CMK (cell line): ENCODE results near the gene TEX2.

Source experiments
- DNase-seq: peaks from one replicate; pipeline ENCODE4 v3.0.0-alpha.2; 2010; ENCODE audit warnings: low read depth

TEX2 gene

DNA sequence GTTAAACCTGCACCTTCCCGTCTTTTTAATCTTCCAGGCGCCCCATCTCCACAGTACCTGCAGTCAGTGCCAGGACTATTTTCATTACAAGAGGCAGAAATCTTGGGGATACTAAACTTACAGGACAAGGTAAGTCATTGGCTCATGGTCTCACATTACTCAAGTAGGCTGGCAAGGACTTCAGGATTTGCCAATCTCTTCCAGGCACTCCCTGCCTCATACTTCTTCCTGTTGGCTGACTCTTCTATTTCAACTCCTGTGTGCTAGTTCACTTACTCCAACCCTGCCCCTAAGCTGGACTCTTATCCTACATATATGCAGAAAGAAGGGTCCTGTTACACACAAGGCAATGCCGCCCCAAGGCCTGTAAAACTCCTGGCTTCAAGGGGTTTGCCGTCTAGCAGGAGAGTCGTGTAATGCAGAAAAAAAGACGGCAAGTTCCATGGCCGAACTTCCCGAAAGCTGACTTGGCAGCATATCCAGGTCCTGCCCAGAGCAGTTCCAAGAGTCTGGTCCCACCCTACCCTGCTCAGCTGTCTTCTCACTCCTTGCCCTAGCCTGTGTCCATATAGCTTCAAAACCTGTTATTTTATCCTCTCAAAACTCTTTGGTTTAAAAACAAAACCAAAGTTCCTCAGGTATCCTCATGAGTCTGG is 147.9 kb downstream of the TEX2 start:
- DNase-seq, result no peak

DNA sequence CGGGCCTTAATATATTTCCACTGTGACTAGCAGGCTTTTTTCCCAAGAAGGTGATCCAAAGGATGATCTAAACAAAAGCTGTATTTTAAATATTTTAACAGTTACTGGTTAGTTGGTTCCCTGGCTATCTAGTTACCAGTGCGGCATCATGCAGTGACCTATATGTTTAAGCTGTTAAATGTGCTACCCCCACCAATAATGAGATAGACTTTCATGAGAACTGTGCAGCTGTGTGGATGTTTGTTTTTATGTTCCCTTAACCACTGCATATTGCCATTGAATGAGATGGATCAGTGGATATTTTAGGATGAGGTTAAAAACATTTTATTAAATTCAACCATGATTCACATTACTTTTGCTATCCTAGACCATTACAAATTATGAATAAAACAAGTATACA is 150.1 kb downstream of the TEX2 start:
- no peak for DNase-seq

DNA sequence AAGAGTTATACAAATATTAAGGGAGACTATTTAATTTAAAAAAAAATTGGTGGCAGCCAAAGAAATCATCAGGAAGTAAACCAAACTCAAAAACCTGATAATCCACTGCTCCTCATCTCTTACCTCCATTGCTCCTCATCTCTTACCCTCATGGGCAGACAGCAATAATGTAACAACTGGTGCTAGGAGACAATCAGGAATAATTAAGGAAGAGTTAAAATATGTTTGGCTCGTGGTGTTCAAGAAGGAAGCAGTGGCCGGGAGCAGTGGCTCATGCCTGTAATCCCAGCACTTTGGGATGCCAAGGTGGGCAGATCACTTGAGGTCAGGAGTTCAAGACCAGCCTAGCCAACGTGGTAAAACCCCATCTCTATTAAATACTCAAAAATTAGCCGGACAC is 151.2 kb downstream of the TEX2 start:
- no peak for DNase-seq

DNA sequence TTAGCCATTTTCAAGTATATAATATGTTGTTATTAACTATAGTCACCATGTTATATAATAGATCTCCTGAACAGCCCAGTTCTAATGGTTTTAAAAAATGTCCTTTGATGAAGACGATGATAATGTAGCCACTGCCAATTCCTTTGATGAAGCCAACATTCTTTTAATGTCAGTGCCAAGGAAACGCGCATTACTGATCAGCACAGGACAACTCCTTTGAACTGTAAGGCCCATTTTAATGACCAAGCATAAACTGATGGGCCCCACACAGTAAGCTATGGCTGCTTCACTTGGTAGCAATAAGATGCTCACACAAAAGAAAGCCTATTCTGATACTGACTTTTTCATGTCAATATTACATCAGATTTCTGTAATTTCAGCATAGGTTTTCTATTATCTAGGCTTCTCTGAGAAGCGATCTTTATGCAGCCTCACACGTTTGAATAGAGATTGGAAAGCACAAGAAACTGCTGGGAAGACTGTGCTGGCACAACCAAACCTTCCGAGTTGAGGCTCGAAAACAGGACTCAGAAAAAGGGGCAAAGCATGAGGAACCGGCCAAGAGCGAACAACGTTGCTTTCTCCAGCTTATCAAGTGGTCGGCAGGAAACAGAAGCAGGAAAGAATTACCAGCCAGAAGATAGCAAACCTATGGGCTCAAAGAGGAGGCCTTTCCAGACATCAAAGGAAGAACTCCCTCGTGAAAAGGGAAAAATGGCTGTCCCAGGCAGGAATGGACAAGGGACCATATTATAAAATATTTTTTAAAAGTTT is 152.5 kb downstream of the TEX2 start:
- peak; percentile 61 for DNase-seq

DNA sequence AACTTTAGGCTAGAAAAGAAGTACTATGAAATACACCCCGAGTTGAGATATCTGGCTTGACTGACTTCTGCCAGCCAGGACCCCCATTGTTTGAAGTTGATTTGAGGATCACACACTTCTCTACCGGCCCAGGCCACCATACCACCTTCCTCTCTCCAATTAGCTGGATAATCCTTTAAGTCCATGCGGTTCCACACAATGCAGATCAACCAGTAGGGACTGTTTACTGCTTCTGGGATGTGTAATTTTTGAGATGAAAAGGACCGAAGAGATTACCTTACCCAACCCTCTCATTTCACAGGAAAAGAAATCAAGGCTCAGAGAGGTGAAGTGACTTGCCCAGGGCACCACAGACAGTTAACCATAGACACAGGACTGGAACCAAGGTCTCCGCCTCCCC is 153.7 kb downstream of the TEX2 start:
- DNase-seq, result no peak

DNA sequence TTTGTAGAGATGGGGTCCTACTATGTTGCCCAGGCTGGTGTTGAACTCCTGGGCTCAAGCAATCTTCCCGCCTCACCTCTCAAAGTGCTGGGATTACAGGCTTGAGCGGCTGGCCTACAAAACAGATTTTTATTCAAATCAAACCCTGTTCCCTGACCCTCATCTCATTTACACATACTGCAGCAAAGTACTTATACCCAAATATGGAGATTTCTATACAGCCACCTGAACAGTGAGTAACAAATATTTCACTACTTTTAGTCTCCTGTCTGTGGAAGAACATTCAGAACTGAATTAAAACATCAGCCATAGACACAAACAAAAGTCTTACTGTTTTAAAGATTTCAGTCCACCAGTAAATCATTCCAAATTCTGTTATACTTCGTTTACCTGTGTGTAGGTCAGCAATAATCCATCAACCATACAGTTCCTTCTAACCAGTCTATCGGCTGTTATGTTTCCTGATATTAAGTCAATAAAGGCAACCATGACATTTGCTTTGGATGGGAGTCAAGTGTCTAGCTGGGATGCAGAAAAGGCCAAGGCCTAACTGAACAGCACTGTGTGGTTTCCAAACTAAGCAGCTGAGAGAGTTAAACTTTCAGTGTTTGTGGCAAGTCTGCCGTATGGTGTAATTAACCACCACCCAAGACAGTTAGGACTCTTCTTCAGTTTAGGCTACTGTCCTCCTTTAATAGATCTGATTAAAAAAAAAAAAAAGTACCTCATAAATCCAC is 155.4 kb downstream of the TEX2 start:
- no peak for DNase-seq

DNA sequence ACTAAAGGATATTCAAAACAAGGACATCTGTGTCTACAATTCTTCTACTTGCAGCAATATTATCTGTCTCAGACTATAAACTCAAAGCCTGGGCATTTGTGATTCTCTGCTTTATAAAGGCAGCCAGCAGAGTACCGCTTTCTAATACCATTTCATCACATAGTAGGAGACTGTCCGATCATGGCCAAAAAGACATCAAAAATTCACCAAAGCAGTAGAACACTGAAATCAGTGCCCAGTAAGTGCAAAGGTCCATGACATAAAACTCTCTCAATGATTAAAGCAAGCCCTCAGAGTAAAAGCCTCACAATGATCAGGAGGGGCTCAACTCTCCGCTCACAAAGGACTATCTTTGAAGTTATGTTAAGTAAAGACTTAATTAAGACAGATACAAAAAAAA is 156.1 kb downstream of the TEX2 start:
- DNase-seq, result no peak

DNA sequence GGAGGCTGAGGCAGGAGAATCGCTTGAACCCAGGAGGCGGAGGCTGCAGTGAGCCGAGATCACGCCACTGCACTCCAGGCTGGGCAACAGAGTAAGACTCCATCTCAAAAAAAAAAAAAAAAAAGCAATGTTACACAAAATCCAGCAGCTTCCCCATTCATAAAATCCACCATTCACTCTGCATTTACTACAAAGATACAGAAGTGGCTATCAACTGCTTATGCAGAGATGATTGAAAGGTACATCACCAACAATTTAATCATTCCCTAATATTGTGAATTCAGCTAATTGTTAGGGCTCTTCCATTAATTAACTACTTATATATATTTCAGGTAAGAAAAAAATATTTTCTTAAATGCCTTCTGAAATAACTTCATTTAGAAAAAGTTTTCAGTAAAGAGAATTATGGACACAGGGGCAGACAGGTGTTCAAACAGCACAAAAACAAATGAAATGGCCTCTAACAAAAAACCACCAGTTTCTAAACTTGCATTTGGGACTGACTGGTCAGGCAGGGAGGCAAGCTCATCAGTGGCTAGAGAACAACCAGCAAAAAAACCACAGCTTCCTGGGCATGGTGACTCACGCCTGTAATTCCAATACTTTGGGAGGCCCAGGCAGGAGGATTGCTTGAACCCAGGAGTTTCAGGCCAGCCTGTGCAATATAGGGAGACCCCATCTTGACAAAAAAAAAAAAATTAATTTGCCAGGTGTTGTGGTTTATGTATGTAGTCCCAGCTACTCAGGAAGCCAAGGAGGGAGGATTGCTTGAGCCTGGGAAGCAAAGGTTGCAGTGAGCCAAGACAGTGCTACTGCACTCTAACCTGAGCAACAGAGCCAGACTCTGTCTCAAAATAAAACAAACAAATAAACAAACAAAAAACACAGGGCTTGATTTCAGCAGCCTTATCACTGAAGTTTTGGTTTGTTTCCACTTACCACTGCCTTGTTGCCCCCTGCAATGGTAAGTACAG is 159.4 kb downstream of the TEX2 start:
- no peak for DNase-seq

DNA sequence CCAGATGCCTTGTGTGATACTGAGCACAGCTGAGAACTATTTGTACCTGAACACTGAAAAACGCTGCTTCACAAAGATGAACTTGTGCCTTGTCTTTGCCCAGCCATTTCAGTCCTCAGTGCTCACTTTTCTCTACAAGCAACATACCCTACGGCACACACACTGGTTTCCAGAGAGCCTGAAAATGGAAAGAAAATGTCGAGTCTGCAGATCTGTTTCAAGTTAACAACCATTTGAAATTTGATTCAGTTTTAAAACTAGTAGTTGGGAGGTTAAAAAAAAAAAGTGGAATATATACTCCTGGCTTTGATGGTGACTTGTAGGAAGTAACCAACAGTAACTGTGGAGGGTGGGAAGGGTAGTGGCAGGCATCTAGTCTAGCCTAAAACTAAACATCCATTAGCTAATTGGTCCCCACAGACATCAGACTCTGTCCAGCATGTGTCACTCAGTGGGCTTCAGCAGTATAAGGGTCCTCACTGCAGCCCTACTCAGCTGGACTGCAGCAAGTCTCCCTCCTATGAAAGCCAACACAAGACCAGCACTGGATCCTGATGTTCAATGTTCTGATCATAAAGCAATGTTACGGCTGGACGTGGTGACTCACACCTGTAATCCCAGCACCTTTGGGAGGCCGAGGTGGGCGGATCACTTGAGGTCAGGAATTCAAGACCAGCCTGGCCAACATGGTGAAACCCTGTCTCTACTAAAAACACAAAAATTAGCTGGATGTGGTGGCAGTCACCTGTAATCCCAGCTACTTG is 160.3 kb downstream of the TEX2 start:
- DNase-seq, result no peak

DNA sequence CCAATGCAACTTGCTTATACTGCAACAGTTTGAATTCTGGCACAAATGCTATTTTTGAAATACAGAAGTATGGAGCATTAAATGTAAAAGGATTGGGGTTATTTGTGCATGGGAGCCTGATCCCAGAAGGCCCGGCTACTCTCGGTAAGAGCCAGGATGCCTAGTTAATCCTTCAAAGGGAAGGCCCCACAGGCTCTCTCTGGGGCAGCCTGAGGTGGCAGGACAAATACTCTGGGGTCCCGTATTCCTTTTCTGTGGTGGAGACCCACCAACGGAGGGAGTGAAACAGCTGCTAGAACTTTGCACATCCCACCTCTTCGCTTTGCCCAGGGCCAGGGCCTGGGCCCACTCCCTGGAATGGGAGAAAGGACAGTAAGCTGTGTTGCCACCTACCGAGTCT is 163.5 kb downstream of the TEX2 start:
- DNase-seq, result no peak
